ENCODE data around the gene LIFR. TPM values are rescaled to one million over a fixed set of nuclear protein-coding genes. Genes with fewer than 3 reads are reported as not detected.

The LIFR gene
- polyA plus RNA-seq, 2 of the 4 experiments (the other 2 are of a cell fraction) = 3.8 to 7.9 TPM

DNA sequence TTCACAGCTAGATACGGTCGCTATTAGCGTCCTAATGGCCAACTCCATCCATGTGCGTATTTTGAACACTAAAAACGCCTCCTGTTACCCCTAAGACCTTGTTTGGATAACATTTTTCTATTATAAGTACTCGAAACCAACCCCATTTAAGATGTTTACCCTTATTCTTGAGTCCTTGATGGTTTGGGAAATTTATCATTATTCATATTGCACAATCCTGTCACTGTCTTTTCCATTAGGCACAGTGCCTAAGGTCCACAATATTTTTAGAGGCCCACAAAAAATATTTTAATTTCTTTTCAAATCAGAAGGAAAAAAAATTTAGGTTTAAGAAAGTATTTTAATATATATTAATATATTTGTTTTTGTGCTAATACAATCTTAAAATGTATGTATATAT is 1.3 kb upstream of the LIFR start:
- Histone ChIP-seq H3K27ac (peak overlapping the region; percentile 97 to 99; a peak in 5 of 6 replicates), H3K9me3 (no peaks in the 10 kb centered on the region), H3K4me3 (peak overlapping the region; percentile 96), H3K4me2 (peak overlapping the region; percentile 73), H3K4me1 (peaks cover 14% of the 10 kb centered on the region)
- no peak for ATAC-seq
- CTCF ChIA-PET = interaction anchor here (0.7 to 6.7 kb wide), 6 partner anchors 10 to 252 kb away, joined by 3 to 62 read pairs (median 3); no protein-coding TSS in a partner anchor
- 74% methylated on average over 6 of the region's 6 CpGs for WGBS (ENCODE audit: missing lambda C conversion rate)
- POLR2A ChIA-PET = no interaction called here
- FAIRE-seq = no peak
- no peak for DNase-seq (ENCODE audit: low read depth in 1 of 2, low spot score in 1 of 2)
- TF ChIP-seq CEBPB (IDR thresholded peaks at IDR 0.05) (peak in 1 of 2 experiments; percentile 50; a peak in 2 of 4 replicates), RFX5 (IDR thresholded peaks at IDR 0.05) (no peak), RCOR1 (IDR thresholded peaks at IDR 0.05; ENCODE audit: low read depth, low read length) (no peak)

DNA sequence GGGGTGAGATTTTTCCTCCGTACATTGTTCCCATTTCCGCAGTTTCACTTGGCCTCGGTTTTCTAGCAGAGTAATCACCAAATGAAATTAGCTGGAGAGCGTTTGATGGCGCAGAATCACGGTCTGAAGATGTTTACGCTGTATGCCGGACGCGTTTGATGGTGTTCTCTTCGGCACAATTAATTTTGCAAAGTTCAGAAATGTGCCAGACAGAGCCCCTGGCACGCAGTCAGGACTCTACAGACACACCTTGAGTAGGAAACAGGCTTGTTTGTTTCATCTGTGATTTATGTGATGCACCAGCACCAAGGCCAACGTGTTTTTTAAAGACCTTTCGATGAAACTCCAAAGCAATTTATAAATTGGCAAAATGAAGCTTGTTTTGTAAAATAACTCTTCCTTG is 863 bp upstream of the LIFR start:
- TF ChIP-seq PBX3 (IDR thresholded peaks at IDR 0.05) (no peak), ZNF302 (CRISPR knock-in tag; IDR thresholded peaks at IDR 0.05) (no peak), HDAC2 (IDR thresholded peaks at IDR 0.05) (0 out of 2 replicates have a peak, but pooled peaks have one; percentile 35)
- ChIA-PET CTCF (interaction anchor here (0.7 to 6.7 kb wide), 6 partner anchors 10 to 252 kb away, joined by 3 to 62 read pairs (median 3); no protein-coding TSS in a partner anchor), POLR2A (no interaction called here)
- FAIRE-seq (no peak), ATAC-seq (peak; percentile 15 to 28), DNase-seq (ENCODE audit: low read depth in 1 of 2, low spot score in 1 of 2) (no peak)
- Histone ChIP-seq H3K4me3 (peak overlapping the region; percentile 96), H3K9me3 (no peaks in the 10 kb centered on the region), H3K4me1 (peaks cover 14% of the 10 kb centered on the region), H3K4me2 (peak overlapping the region; percentile 73), H3K27ac (peak overlapping the region; percentile 97 to 99)
- WGBS (ENCODE audit: missing lambda C conversion rate) = 15% methylated on average over 14 of the region's 14 CpGs

DNA sequence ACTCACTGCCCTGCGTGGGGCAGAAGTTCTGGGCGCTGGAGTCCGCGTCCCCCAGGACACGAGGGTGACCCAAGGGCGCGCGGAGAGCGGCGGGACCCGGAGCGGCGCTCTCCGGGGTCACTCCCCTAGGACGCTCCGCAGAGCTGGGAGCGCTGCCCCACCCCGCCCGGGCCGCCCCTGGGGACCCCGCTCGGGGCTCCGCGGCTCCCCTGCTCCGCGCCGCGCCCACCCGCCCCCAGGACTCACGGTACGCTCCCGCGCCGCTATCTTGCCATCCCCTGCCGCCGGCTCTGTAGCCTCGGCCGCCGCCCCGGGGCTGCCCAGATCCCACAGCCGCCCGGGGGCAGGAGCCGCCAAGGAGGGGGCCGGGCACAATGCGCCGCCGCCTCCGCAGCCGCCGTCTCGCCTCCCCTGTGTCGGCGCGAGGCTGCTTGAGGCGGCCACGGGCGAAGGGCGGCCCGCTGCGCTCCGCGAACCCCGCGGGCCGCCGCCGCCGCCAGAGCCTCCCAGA is 303 bp downstream of the LIFR start:
- Histone ChIP-seq H3K4me2 (peak overlapping the region; percentile 95), H3K4me3 (peak overlapping the region; percentile 96), H3K27ac (peak overlapping the region; percentile 97 to 99), H3K9me3 (no peaks in the 10 kb centered on the region), H3K4me1 (peaks cover 14% of the 10 kb centered on the region)
- DNase-seq (ENCODE audit: low read depth in 1 of 2, low spot score in 1 of 2) = peak in 1 of 2 experiments; percentile 49
- ChIA-PET CTCF (interaction anchor here (1.2 to 6.7 kb wide), 4 partner anchors 114 to 254 kb away, joined by 3 to 62 read pairs (median 14); no protein-coding TSS in a partner anchor), POLR2A (interaction anchor here (1.0 to 1.3 kb wide), 2 partner anchors 43 to 114 kb away, joined by 3 to 4 read pairs; no protein-coding TSS in a partner anchor)
- TF ChIP-seq MYC (IDR thresholded peaks at IDR 0.05; ENCODE audit: borderline replicate concordance, low read length) (no peak), EHF (CRISPR knock-in tag; IDR thresholded peaks at IDR 0.05) (no peak), CTCF (IDR thresholded peaks at IDR 0.05) (no peak), JUNB (IDR thresholded peaks at IDR 0.05) (no peak), RAD21 (conservative IDR thresholded peaks at IDR 0.05 in 1 of 2, IDR thresholded peaks at IDR 0.05 in 1 of 2) (0 out of 5 replicates have a peak, but pooled peaks of 1 of the 2 experiments have one; percentile 9), NFE2L2 (conservative IDR thresholded peaks at IDR 0.05; ENCODE audit: low read length) (no peak)
- WGBS (ENCODE audit: missing lambda C conversion rate) = no CpG with 5 or more reads among the region's 68 CpGs
- peak; percentile 76 to 82 for ATAC-seq
- no peak for FAIRE-seq

DNA sequence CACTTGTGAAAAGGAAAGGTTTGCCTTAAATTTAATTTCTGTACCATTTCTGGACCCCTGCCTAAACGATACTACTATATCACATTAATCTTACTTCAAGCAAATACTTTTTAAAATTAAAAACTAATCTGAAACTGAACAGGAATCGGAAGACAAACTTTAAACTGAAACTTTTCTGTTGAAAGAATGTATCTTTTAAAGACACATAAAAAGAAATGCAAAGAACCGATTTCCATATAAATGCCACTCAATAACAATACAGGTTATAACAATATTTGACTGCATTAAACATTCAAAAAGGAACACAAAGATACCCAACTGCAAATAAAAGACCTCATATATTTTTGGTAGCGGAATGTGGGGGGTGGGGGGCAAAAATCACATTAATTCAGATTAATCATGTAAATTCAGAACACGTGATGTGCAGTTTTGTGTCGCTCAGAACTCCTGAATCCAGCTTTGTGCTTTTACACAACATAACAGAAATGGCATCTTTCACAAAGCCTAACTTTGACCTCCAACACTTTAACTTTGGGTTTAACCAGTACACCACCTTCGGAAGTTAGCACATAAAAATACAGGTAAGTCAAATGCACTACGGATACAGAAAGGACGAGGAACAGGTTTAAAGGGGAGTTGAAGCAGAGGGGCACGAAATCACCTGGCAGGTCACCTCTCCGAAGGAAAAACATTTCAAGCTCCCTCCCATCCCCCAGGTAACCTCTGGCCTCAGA is 925 bp downstream of the LIFR start:
- no peak for DNase-seq (ENCODE audit: low read depth in 1 of 2, low spot score in 1 of 2)
- no peak for ATAC-seq
- Histone ChIP-seq H3K4me2 (peak overlapping the region; percentile 95), H3K9me3 (no peaks in the 10 kb centered on the region), H3K27ac (peak overlapping the region; percentile 97 to 99), H3K4me3 (peak overlapping the region; percentile 96), H3K4me1 (peaks cover 14% of the 10 kb centered on the region)
- WGBS (ENCODE audit: missing lambda C conversion rate) = 57% methylated on average over 11 of the region's 11 CpGs
- ChIA-PET CTCF (interaction anchor here (1.2 to 6.7 kb wide), 3 partner anchors 113 to 254 kb away, joined by 3 to 62 read pairs (median 19); no protein-coding TSS in a partner anchor), POLR2A (interaction anchor here (1.0 to 1.3 kb wide), 2 partner anchors 44 to 114 kb away, joined by 3 to 4 read pairs; no protein-coding TSS in a partner anchor)
- FAIRE-seq = no peak
- TF ChIP-seq ZNF302 (CRISPR knock-in tag; IDR thresholded peaks at IDR 0.05) (no peak), RFX5 (IDR thresholded peaks at IDR 0.05) (no peak), NR3C1 (IDR thresholded peaks at IDR 0.05) (no peak), FOXS1 (CRISPR knock-in tag; IDR thresholded peaks at IDR 0.05) (no peak), SREBF2 (IDR thresholded peaks at IDR 0.05) (no peak), KDM5A (IDR thresholded peaks at IDR 0.05) (no peak), CHD2 (IDR thresholded peaks at IDR 0.05; ENCODE audit: low read length, partially characterized antibody) (no peak), POLR2A (IDR thresholded peaks at IDR 0.05; ENCODE audit: low read length) (no peak), HDAC2 (IDR thresholded peaks at IDR 0.05) (no peak), ZSCAN20 (CRISPR knock-in tag; IDR thresholded peaks at IDR 0.05) (no peak), JUN (IDR thresholded peaks at IDR 0.05) (no peak), PHF8 (IDR thresholded peaks at IDR 0.05; ENCODE audit: borderline replicate concordance, low read depth) (no peak), CBX8 (IDR thresholded peaks at IDR 0.05) (no peak)
- TF ChIP-seq, protein P1, sequence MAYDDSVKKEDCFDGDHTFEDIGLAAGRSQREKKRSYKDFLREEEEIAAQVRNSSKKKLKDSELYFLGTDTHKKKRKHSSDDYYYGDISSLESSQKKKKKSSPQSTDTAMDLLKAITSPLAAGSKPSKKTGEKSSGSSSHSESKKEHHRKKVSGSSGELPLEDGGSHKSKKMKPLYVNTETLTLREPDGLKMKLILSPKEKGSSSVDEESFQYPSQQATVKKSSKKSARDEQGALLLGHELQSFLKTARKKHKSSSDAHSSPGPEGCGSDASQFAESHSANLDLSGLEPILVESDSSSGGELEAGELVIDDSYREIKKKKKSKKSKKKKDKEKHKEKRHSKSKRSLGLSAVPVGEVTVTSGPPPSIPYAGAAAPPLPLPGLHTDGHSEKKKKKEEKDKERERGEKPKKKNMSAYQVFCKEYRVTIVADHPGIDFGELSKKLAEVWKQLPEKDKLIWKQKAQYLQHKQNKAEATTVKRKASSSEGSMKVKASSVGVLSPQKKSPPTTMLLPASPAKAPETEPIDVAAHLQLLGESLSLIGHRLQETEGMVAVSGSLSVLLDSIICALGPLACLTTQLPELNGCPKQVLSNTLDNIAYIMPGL (CRISPR knock-in tag; IDR thresholded peaks at IDR 0.05; ENCODE audit: borderline replicate concordance) = no peak

Data from A549 (cell line).